GDM1 (cell line): ENCODE measurements around the gene XCL1.

Experiments
- DNase-seq: peaks from one replicate; lab custom pipeline; 2025; lab: John Stamatoyannopoulos, UW

XCL1 gene

DNA sequence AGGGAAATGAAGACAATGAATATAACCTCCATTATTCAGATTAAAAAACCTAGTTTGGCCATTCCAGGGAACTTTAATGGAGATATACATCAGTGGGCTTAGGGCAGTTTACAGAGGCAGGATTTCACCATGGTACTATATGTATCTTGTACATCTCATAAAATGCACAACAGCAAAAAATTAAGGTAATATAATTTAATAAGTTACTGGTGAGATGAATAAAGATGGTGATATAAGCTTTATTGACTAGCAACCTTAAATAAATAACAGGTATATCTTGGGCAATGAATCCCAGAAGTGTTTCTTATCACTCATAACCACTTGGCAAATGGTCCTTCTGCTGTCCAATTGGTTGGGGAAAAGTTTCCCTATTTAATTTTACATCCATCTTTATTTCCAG is 29.0 kb downstream of the XCL1 start:
- DNase-seq, result no peak

DNA sequence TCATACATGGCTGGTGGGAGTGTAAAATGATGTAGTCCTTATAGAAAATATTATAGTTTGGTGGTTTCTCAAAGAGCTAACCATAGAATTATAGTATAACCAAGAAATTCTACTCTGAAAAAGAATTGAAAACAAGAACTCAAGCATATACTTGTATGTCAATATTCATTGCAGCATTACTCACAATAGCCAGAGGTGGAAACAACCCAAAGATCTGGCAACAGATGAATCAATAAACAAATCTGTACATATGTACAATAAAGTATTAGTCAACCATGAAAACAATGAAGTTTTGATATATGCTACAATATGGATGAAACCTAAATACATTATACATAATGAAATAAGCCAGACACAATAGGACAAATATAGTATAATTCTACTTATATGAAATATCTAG is 29.7 kb downstream of the XCL1 start:
- DNase-seq, result no peak

DNA sequence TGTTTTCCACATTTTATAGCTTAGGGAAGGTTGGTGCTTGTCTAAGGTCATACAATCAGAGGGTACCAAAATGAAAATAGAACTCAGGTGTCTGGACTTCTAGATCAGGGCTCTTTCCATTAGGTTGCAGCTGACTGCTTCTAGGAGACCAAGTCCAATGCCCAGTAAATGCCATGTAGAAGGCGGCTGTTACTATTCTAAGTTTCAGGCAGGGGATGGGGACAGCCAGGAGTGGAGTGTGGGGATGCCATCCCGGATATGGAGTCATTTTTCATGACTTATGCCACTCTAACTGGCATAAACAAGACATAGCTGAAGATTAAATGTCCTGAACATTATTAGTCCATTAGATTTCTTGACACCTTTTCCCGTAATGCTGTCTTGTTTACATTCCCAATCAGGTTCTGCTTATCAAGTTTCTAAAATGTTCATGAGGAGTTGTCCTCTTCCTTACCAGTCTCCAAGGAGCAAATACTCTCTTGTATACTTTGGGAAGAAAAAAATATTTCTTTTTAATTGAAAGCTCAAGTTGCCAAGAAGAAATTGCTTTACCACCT is 31.5 kb downstream of the XCL1 start:
- no peak for DNase-seq

DNA sequence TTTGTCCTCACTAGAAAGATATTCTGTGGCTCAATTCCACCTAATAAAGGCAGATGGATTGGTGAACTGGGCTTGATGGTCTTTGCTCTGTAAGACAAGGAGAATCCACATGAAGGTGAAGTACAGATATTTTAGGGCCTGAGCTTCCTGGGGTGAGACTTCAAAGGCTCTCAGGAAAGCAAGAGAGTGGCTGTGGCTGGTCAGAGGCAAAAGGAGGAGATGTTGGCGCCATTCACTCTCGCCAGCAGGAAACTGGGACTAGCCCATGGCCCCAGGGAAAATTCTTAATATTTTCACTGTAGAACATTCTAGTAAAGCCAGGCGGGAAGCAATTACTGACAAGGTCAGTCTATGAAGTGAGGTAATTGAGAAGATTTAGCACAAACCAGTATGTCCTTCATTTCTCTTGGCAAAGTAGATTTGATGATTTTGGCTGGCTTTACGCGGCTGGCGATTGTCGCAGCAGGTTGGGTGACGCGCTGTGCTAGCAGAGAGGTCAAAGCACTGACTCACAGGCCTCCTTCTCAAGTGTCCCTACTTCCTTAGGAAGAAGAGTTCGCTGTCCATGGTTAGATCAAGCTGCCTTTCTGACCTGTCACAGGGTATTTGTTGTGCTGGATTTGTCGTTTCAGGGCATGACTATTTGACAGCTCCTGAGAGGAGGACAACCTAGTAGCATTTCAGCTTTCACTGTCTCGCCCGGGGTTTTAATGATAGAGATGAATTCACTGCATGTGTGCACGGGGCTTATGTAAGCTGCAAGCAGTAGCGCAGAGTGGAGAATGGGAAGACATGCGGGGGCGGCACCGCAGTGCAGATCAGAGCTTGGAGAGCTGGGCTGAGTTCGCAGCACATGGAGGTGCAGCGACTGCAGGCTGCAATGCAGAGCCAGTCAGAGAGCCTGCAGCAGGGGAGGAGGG is 32.7 kb downstream of the XCL1 start:
- DNase-seq, result no peak

DNA sequence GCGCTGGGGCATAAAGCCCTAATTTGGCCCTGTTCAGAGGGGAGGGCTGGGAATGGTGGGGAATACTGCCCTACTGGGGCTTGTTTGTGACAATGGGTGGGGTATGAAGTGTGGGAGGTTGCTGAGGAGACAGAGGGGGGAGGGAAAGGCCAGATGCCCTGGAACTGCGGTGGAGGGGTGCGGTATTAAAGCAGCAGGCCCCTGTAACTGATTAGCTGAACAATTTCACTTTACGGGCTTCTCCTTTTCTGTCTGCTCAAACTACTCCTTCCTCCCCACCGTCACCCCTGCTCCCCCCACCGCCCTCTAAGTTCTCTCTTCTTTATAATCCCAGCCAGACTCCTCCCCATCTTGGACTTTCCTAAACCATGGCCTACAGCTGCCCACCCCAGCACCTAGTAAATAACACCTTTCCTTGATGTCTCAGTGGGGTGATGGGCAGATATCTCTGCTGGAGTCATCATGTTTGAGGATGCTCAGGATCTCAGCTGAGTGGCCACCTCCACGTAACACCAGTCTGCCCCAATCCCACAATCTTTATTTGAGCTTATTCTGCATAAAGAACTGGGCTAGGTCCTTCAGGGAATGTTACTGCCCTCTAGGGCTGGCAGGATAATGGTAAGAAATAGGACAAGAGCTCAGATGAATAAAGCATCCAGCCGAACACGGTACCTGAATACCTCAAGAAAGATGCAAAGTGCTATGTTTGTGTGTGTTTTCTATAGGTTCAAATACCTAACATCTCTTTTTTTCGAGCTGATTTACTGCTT is 33.5 kb downstream of the XCL1 start:
- no peak for DNase-seq

DNA sequence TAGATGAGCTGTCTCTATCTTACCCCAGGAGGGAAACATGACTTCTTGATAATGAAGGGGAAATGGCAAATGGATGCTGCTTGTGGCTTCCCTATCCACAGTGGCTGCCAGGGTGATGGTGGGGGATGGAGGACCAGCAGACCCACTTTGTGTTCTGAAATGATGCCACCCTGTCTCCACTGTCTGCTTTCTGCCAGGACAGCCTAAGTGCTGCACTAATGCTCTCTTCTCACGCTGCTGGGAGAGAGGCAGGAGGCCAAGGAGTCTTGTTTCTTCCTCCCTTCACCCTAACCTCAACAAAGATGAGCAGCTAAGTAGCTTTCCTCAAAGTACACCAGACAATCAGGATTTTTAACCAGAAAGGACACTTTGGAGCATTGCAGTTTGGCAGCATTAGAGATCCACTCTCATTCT is 36.6 kb downstream of the XCL1 start:
- DNase-seq, result no peak

DNA sequence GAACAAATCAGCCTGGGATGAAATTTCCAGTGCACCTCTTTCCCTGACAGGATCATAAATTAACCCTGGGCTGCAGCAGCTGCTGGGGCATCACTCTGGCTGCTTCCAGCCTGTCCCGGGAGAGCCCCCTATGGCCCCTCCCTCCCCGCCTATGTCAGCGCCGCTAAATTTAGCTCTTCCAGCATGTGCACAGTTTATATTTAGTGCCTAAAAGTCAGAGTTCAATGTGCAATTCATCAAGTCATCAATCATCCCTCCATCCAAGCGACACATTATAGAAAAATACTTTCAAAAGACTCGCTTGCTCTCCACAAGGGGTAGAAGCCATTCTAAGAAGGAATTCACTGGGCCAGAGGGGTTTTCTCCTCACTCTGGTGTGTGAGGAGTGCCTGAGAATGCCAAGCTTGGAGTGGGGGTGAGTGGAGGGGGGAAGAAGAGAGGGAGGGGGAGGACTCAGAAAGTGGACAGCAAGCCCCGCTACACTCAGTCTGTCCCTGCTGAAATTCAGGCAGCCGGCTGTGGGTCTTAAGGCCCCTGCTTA is 37.4 kb downstream of the XCL1 start:
- no peak for DNase-seq

DNA sequence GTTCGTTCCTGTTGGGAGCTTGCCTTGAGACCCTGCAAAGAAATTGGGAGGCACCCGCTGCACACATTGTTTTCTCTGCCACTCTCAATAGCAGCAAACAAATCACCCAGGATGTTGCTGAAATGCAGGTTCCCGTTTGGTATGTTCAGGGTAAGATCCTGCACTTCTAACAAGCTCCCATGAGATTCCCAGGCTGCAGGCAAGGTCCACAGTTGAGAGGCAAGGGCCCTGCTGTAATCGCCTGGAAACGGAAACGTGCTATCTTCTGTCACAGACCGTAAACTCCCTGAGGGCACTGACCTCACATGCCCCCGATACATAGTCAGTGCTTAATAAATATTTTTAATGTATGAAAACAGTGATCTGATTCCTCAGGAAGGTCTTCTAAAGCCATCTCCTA is 37.8 kb downstream of the XCL1 start:
- no peak for DNase-seq

DNA sequence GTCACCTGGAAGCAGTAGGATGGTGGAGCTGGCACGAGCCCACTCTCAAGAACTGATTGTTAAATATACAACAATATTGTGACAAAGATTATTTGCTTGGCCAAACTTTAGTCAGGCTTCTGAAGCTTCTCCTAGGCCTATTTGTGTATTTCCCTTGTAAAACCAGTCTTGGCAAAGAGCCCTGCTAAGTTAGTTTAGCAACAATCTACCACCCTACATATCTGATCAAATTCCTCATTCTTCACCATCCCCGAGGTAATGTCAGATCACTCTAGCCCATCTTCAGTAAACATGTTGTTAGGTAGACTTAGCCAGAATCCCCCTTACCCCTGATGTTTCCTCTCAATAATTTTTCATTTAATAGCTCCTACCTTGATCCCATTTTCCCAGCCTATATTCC is 39.6 kb downstream of the XCL1 start:
- no peak for DNase-seq

DNA sequence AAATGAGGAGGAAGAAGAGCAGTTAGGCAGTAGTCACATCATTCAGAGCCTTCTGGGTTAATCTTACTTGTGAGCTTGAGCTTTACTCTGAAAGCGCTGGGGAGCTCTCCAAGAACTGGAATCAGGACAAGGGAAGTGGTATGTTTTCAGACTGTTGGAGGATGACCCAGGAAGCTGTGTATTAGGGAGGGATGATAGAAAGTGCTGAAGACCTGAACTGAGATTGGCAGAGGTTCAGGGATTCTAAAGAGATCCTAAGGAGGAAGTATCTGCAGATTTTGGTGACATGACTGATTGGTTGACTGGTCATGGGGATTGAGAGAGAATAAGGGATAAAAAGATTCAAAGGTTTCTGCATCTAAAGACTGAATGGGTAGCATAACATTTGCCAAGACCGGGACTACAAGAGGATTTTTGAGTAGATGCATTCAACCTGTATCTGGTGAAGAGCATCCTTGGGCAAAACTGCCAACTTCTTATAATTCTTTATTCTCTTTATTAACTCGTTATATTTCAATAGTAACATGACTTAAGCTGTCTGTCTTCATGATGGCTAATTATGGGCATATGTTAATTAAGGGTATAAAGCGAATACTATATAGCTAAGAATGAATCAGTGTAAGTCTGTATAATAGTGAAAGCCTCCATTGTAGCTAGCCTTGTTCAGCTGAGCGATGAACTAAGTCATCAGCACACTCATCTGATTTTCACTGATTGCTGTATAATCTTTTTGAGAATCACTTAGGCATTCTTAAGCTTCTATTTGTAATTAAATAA is 41.8 kb downstream of the XCL1 start:
- DNase-seq, result no peak

DNA sequence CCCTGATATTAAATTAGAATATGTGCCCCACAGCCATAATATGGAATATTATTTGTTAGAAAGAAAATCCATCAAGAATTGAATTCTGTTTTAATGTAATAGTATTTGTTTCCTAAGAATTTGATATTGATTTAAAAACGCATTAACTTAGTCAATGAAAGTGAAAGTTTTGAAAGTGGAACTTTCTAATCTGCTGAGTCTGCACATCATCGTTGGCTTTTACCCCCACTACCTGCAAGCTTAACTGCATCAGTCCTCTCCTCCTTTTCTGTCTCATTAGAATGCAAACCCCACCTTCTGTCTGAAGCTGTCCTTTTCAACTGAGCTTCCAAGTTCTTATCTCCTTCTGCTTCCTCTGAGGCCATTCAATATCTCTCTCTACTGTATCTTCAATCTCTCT is 42.5 kb downstream of the XCL1 start:
- DNase-seq, result no peak

DNA sequence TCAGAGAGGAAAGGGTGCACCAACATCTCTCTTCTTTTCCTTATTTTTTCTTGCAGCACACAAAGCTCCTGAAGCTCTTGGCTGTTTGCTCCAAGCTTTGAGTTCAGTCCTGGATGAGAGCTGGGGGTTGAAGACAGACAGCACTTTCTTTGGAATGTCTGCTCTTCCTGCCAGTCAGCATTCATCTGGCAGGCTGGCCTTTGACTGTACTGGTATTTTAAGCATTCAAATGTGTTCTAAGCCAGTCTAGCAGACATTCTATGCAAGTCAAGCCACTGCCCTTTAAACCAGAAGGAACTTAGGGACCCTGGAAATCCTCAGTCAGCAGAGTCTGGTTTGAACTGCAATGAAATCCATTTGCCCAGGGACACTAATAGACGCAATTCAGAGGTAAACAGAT is 45.0 kb downstream of the XCL1 start:
- DNase-seq, result no peak

DNA sequence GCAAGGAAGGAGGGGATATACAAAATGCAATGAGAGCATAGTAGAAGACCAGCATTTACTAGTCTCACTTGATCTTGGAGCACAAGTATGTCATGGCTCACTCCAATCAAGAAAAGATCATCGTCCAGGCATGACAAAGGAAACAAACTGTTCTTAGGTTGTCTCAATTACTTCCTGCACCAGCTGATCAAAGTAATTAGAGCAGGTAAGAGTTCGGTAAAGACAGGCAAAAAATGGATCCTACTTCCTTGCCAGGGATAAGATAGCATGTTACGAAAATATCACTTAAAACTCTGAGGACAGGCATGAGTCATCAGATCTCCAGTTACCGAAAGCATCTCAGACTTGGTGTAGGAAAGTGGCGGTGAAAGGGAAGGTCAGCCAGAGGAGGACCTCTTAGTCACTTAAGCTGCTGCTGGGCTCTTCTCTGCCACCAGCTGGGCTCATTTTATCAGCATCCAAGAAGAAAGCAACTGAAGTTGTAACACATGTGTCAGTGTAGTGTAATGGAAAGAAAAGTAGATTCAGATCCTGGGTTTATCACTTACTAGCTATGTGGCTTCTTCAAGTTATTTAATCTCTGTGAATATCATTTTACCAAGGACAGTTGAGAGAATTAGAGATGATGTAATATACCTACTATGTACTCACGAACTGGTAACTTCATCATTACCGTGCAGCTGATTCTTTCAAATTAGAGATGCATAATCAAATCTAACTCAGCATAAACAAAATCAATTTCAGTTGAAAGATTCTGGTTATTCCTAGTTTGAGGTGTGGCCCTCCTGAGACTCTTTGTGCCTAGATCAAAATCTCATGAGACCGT is 46.8 kb downstream of the XCL1 start:
- no peak for DNase-seq

DNA sequence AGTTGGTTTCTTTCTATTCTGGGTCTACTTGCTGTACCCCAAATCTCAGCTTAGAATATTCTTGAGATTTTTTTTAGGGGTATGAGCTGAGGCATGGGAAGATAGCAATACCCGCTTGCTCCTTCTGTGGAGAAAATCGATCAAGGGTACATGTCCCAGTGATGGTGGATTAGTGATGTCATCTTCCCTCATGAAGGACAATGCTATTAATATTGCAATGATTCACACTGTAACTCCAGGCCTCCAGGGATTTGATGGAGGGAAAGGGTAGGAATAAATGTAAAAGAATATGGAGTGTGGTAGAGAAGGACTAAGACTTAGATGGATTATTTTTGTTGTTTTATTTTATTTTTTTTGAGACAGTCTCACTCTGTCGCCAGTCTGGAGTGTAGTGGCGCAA is 47.4 kb downstream of the XCL1 start:
- no peak for DNase-seq

DNA sequence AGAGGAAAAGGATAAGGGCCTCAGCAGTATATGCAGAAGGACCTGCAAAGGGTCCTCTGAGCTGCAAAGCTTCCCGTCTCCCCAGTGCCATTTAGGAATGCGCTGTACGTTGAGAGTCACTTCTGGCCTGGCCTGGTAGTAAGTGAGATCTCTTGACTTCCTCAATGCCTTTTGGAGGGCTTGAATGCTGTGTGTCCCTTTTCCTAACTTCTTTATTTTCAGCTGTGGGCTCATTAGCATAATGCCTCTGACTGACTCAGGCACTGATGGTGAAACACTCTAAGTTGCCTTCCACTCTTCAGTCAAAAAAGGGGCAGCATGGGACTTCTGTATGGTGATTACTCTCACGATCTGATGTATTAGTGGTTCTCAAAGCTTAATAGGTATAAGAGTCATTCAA is 49.9 kb downstream of the XCL1 start:
- DNase-seq, result no peak

DNA sequence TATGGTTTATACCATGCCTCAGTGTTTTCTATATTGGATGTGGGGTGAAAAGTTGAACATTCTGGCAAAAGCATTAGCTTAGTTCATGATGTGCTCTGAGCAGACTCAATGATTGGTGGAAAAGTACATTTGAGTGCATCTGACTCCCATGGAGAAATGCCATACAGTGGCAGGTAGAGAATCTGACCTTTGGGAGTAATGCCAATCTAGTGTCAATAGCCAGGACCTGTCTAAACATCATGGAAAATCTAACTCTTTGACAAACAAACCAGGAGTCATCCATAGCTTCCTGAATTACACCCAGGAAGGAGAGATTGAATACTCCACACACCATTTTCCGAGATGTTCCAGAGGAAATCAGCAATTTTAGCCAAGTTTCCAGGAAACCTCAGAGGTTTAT is 51.0 kb downstream of the XCL1 start:
- no peak for DNase-seq

DNA sequence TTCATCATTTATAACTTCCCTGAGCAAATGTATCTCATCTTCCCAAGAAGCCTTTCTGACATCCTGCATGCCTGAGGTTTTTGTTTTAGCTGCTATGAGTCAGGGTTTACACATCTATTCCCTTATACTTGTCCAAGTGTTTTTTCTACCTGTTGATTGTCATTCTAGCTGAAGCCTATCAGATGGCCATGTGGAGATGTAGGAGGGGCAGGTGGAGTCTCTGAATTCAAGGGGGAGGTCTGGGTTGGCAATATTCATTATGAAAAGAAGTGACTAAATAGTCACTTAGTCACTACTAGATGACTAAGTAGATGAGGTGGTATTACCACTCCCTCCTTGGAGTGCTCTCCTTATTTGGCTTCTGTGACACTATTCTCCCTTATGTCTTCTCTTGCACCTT is 52.4 kb downstream of the XCL1 start:
- no peak for DNase-seq

DNA sequence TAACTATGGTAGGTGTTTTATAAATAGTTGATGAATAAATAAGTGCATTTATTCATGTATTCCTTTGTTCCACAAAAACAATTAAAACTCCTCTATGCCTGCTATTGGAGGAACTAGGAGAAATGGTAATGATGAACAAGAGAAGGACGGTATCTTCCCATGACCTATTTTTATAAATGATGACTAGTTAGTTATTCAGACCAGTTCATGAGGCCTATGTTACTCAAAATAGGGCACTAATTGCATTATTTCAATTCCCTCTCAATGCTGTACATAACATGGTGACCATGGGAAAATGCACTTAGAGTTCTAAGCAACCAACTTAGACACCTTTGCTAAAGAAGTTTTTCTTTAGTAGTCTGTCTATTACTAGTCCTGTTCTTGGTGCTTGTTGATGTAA is 53.1 kb downstream of the XCL1 start:
- no peak for DNase-seq
